Activated T-cell treated with anti-CD3 and anti-CD28 coated beads, Interleukin-2, amount 50 U/mL, for 72 hours (primary cell): ENCODE measurements around the gene ZNF236. TPM values are rescaled to one million over a fixed set of nuclear protein-coding genes. Genes with fewer than 3 reads are reported as not detected.
"Not testable (repeated sequence)": the region's sequence is repeated elsewhere in the genome, so short reads cannot be mapped to it uniquely, and the experiment has no call there.

Experiments
- ATAC-seq, 2 donors: fragments of 150-1000 bp; cut with Tn5 transposase; replicated peaks in 1 of 2; 2 replicates each; pipeline ENCODE4 v1.10.0; 2021; ENCODE audit warnings: moderate library complexity in 2 of 2, mild to moderate bottlenecking in 1 of 2
- DNase-seq, 2 donors: peaks; one replicate each; pipeline ENCODE4 v3.0.0; 2021 to 2022; ENCODE audit warnings: mixed read lengths in 1 of 2
- H3K27ac Mint-ChIP-seq: one replicate; pipeline ENCODE4 v1.8.0; 2022; ENCODE audit warnings: mild to moderate bottlenecking, moderate library complexity, mixed read lengths
- H3K27me3 Mint-ChIP-seq: one replicate; pipeline ENCODE4 v1.8.0; 2022; ENCODE audit warnings: low read depth, mixed read lengths
- H3K36me3 Mint-ChIP-seq, 2 donors: one replicate each; pipeline ENCODE4 v1.8.0; 2022; ENCODE audit warnings: mixed read lengths in 2 of 2, mild to moderate bottlenecking in 1 of 2; ENCODE audit not compliant: insufficient read depth in 2 of 2
- H3K4me1 Mint-ChIP-seq: one replicate; pipeline ENCODE4 v1.8.0; 2022; ENCODE audit warnings: low read depth, mixed read lengths
- H3K4me3 Mint-ChIP-seq, 2 donors: one replicate each; pipeline ENCODE4 v1.8.0; 2022; ENCODE audit warnings: mild to moderate bottlenecking in 2 of 2, mixed read lengths in 2 of 2, moderate library complexity in 2 of 2
- H3K9me3 Mint-ChIP-seq, 2 donors: one replicate each; pipeline ENCODE4 v1.8.0; 2022; ENCODE audit warnings: mixed read lengths in 2 of 2
- total RNA-seq, 2 donors: library from RNA; stranded (reverse); gene quantifications; one replicate each; pipeline ENCODE4 v1.2.3, GENCODE V29; 2022

Gene ZNF236
- total RNA-seq, 2 donors from 2014 or later, result 15.7 to 17.9 TPM

DNA sequence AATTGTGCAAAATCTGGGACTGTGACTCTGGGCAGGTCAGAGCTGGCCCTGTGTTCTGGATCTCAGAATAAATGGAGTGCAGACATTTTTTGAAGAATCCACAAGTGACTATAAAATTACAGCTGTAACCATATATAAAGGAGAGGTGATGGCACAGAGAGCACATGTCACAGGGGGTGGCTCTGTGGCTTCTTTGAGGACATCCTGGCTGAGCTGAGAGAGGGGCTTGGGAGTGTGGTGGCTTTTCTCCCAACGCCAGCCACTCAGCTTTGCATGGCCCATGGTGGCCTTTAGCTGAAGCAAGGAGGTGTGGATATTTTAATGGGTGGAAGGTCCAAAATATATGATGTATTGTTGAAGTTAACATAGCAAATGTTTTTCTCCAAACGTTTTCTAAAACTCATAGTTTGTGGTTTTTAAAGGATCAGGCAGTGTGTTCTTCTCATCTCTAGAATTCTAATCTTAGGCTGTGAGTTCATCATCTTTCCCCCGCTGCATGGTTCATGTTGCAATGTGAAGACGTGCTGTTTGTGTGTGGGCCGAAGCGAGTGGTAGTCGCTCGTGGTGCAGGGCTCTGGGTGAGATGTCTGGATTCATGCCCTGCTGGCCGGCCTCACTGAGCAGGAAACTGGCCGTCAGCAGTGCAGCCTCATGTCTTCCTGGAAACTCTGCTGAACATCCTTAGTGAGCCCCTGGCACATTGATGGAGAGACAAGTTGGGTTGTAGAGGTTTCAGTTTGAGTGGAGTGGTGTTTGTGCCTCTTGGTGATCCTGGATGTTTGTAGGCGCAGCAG, 109.9 kb downstream of the ZNF236 start:
- peak in 1 of 2 donors; percentile 33 for ATAC-seq
- H3K36me3 Mint-ChIP-seq, result peaks cover 0 to 10% of the 10 kb centered on the region in 2 donors
- no peaks in the 10 kb centered on the region for H3K9me3 Mint-ChIP-seq
- H3K27me3 Mint-ChIP-seq, result no peaks in the 10 kb centered on the region
- no peak overlapping the region for H3K4me3 Mint-ChIP-seq
- no peaks in the 10 kb centered on the region for H3K4me1 Mint-ChIP-seq
- H3K27ac Mint-ChIP-seq, result peak overlapping the region; percentile 86
- DNase-seq, result no peak

- no peaks in the 10 kb centered on the region for H3K9me3 Mint-ChIP-seq
- H3K27ac Mint-ChIP-seq, result no peak overlapping the region
- H3K27me3 Mint-ChIP-seq, result no peaks in the 10 kb centered on the region
- ATAC-seq, result no peak
- H3K36me3 Mint-ChIP-seq, result peaks cover 0 to 10% of the 10 kb centered on the region in 2 donors
- H3K4me3 Mint-ChIP-seq, result no peak overlapping the region
- no peak for DNase-seq
- H3K4me1 Mint-ChIP-seq, result no peaks in the 10 kb centered on the region
Observed at GRCh38 chr18:76935722-76936337, 113.5 kb downstream of the ZNF236 start.

DNA sequence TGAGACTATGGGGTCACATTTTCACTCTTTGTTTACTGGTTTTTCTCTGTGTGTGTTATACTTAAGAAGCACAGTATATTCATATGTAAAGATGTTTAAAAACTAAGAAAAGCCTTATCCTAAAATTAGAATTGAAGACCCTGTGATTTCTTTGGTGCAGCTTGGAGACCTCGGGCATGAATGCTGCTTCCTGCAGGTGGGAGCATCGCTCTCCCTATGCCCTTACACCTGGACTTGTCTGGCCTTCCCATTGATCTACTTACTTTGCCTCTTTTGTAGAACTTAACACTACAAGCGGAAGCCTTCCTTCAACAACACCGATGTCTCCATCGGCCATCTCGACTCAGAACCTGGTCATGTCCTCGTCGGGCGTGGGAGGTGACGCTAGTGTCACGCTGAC, 114.5 kb downstream of the ZNF236 start:
- H3K27me3 Mint-ChIP-seq, result no peaks in the 10 kb centered on the region
- DNase-seq (no peak), ATAC-seq (no peak)
- H3K4me3 Mint-ChIP-seq, result no peak overlapping the region
- peaks cover 0 to 10% of the 10 kb centered on the region in 2 donors for H3K36me3 Mint-ChIP-seq
- no peak overlapping the region for H3K27ac Mint-ChIP-seq
- no peaks in the 10 kb centered on the region for H3K4me1 Mint-ChIP-seq
- no peaks in the 10 kb centered on the region for H3K9me3 Mint-ChIP-seq

DNA sequence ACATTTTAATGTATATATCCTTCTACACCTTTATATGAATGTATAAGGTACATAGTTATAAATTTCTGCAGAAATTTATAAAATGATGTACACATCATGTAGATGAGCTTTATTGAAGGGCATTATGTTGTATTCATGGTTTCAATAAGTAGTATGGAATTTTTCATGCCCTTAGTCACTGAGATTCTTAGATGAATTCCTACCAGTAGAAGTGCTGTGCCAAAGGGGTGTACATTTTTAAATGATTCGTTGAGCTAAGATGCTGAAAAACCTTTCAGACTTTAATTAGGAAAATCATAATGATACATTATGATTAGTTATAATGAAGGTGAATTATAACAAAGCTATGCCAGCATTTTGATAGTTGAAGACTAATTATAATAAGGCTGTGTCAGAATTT, 115.2 kb downstream of the ZNF236 start:
- DNase-seq, result no peak
- H3K4me1 Mint-ChIP-seq, result no peaks in the 10 kb centered on the region
- peaks cover 0 to 10% of the 10 kb centered on the region in 2 donors for H3K36me3 Mint-ChIP-seq
- no peak for ATAC-seq
- no peak overlapping the region for H3K4me3 Mint-ChIP-seq
- H3K27me3 Mint-ChIP-seq, result no peaks in the 10 kb centered on the region
- no peaks in the 10 kb centered on the region for H3K9me3 Mint-ChIP-seq
- no peak overlapping the region for H3K27ac Mint-ChIP-seq

- no peak overlapping the region for H3K4me3 Mint-ChIP-seq
- no peaks in the 10 kb centered on the region for H3K27me3 Mint-ChIP-seq
- no peak for DNase-seq
- ATAC-seq, result no peak
- H3K4me1 Mint-ChIP-seq, result no peaks in the 10 kb centered on the region
- H3K36me3 Mint-ChIP-seq, result peaks cover 0 to 10% of the 10 kb centered on the region in 2 donors
- no peaks in the 10 kb centered on the region for H3K9me3 Mint-ChIP-seq
- no peak overlapping the region for H3K27ac Mint-ChIP-seq
Observed at GRCh38 chr18:76938619-76939018, 116.3 kb downstream of the ZNF236 start.

- no peaks in the 10 kb centered on the region for H3K27me3 Mint-ChIP-seq
- no peaks in the 10 kb centered on the region for H3K9me3 Mint-ChIP-seq
- H3K27ac Mint-ChIP-seq, result no peak overlapping the region
- ATAC-seq (no peak), DNase-seq (no peak)
- H3K4me3 Mint-ChIP-seq, result no peak overlapping the region
- H3K4me1 Mint-ChIP-seq, result no peaks in the 10 kb centered on the region
- H3K36me3 Mint-ChIP-seq, result peaks cover 2 to 10% of the 10 kb centered on the region in 2 donors
Observed at GRCh38 chr18:76941284-76941683, 118.9 kb downstream of the ZNF236 start.

DNA sequence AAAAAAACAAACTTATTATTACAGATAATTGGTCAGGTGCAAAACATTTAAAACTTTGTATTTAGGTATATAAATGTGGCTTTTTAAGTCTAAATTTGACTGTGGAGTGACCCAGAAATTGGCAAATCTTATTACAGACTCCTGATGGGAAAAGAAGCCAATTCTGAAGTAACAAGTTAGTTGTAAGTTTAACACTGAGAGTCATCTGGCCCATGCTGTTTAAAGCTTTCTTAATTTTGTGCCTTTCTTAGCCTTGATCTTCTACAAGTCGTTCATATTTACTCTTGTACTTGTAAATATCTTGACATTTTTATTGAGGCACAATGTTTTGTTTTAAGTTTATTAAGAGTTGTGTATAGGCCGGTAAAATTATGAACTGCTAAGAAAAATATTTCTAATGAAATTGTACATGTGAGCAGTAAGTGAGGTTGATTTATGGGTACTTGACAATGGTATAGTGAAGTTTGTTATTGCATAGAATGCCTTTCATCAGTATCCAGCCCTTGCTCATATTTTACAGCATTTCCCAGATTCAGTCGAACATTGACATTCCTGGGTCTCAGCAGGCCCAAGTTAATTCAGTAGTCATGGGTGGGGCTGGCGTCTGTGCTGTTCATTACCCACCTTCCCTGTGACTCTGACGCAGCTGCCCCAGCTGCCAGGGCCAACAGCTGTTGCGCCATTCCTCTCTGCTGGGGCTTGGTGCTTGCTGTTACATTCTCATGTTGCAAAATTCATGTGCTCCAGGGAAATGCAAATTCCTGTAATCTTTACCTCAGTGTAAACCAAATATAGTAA, 121.4 kb downstream of the ZNF236 start:
- Mint-ChIP-seq H3K4me3 (no peak overlapping the region), H3K36me3 (peaks cover 2 to 12% of the 10 kb centered on the region in 2 donors), H3K9me3 (no peaks in the 10 kb centered on the region), H3K27ac (no peak overlapping the region), H3K27me3 (no peaks in the 10 kb centered on the region), H3K4me1 (peaks cover 17% of the 10 kb centered on the region)
- DNase-seq (no peak), ATAC-seq (no peak)

DNA sequence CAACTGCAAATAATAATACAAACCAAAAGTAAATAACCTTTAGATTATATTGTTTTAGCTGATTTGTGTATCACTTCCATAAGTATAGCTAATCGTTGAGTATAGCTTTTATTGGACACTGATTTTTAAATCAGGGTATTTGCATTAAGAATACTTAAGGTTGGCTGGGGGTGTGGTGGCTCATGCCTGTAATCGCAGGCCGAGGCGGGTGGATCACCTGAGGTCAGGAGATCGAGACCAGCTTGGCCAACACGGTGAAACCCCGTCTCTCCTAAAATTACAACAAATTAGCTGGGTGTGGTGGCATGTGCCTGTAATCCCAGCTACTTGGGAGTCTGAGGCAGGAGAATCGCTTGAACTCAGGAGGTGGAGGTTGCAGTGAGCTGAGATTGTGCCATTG, 122.0 kb downstream of the ZNF236 start:
- not testable (repeated sequence) for H3K27me3 Mint-ChIP-seq, H3K4me3 Mint-ChIP-seq, H3K9me3 Mint-ChIP-seq, ATAC-seq, DNase-seq, H3K27ac Mint-ChIP-seq
- H3K4me1 Mint-ChIP-seq, result peaks cover 17% of the 10 kb centered on the region
- peaks cover 2 to 12% of the 10 kb centered on the region in 2 donors for H3K36me3 Mint-ChIP-seq

DNA sequence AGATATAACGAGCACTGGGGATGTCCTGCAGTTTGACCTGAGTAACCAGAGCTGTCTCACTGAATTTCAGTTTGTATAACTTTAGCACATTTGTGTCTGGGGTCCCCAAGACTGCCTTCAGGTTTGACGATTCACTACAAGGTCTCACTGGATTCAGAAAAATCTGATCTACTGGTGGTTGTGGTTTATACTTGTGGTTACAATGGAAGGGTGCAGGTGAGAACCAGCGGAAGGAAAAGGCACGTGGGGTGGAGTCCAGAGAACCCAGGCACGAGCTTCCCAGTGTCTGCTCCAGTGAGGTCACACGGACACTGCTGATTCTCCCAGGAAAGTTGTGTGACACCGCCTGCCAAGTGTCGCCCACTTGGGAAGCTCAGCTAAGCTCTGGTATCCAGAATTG, 126.0 kb downstream of the ZNF236 start:
- Mint-ChIP-seq H3K36me3 (peaks cover 7 to 12% of the 10 kb centered on the region in 2 donors), H3K9me3 (no peaks in the 10 kb centered on the region), H3K4me1 (peaks cover 27% of the 10 kb centered on the region), H3K27me3 (no peaks in the 10 kb centered on the region), H3K27ac (peak overlapping the region; percentile 25), H3K4me3 (no peak overlapping the region)
- ATAC-seq (peak in 1 of 2 donors; percentile 25), DNase-seq (no peak)

- H3K9me3 Mint-ChIP-seq, result no peaks in the 10 kb centered on the region
- H3K27ac Mint-ChIP-seq, result no peak overlapping the region
- ATAC-seq (peak; percentile 32 to 69), DNase-seq (no peak)
- H3K36me3 Mint-ChIP-seq, result peaks cover 5 to 11% of the 10 kb centered on the region in 2 donors
- H3K4me3 Mint-ChIP-seq, result no peak overlapping the region
- no peaks in the 10 kb centered on the region for H3K27me3 Mint-ChIP-seq
- peaks cover 27% of the 10 kb centered on the region for H3K4me1 Mint-ChIP-seq
Observed at GRCh38 chr18:76951456-76952247, 129.3 kb downstream of the ZNF236 start.

- Mint-ChIP-seq H3K27ac (no peak overlapping the region), H3K9me3 (no peaks in the 10 kb centered on the region), H3K36me3 (peaks cover 8 to 11% of the 10 kb centered on the region in 2 donors), H3K27me3 (no peaks in the 10 kb centered on the region), H3K4me3 (no peak overlapping the region), H3K4me1 (peaks cover 19% of the 10 kb centered on the region)
- DNase-seq (no peak), ATAC-seq (no peak)
Observed at GRCh38 chr18:76952747-76953146, 130.4 kb downstream of the ZNF236 start.

DNA sequence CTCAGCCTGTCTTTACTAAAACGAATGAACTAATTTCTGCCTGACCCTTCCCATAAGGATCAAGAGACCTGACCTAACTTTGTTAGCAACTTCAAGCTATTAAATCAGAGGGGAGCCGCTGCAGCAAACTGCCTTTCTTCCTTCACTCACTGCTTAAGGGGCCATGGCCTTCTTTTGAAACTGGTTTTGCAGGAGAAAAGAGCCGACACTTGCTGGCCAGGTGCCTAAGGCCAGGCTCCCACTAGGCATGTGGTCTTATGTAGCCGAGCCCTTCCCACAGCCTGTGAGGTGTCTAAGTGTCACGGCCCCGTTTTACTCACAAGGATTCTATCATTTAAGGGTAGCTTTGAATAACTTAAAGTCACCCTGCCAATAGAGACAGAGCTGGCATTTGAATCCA, 130.8 kb downstream of the ZNF236 start:
- Mint-ChIP-seq H3K9me3 (no peaks in the 10 kb centered on the region), H3K27ac (no peak overlapping the region), H3K36me3 (peaks cover 8% of the 10 kb centered on the region in 2 donors), H3K4me3 (no peak overlapping the region), H3K4me1 (peaks cover 15% of the 10 kb centered on the region), H3K27me3 (no peaks in the 10 kb centered on the region)
- DNase-seq (no peak), ATAC-seq (no peak)
